ENCODE data around the gene PPP6C. TPM values are rescaled to one million over a fixed set of nuclear protein-coding genes. Genes with fewer than 3 reads are reported as not detected.
A peak's percentile ranks its signal among the peaks of the same experiment; 100 is the strongest.
"Not testable (repeated sequence)": the region's sequence is repeated elsewhere in the genome, so short reads cannot be mapped to it uniquely, and the experiment has no call there.

The PPP6C gene
- 15.1 and 16.5 TPM in 2 replicates for total RNA-seq

DNA sequence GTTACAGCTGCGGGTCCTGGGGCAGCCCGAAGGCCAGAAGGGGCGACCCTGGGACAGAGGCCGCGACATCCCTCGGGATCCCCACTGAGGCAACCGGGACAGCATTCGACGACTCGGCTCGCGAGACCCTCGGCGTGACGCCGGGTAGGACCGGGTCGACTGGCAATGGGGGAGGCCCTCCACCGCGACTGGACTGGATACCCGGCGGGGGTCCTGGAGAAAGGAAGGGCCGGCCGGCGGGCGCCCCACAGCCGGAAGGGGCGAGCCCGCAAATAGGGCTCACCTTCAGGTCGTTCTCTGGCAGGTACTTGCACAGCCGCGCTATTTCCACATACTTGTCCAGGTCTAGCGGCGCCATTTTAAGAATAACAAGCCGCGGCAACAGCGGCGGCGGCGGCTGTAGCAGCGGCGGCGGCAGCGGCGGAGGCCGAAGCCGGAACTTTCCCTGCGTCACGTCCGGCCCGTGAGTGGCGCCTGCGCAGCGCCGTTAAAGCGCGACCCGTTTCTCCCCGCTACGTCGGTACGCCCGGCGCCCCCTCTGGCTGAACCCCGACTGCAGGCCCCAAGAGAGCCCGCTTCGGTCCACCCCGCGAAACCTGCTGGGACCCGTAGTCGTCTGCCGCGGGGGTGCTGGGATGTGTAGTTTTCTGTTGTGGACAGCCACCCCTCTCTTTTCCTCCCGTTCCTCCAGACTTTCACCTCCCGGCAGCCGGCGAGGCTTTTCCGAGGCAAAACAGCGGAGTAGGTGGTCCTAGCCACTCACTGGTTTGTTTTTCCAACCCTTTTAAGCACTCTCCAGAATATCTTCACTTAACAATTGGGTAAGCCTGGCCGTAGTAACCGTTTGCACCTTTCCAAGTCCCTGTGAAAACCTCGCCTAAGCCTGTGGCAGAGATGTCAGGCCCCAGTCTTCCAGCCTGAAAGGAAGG, at the start of gene PPP6C:
TSS of gene PPP6C (minus strand) at position 443 of the 929 bp plus-strand sequence. CDS start at position 358, 85 bp downstream.
- peak; percentile 91 for DNase-seq (ENCODE audit: low read depth, low spot score)

DNA sequence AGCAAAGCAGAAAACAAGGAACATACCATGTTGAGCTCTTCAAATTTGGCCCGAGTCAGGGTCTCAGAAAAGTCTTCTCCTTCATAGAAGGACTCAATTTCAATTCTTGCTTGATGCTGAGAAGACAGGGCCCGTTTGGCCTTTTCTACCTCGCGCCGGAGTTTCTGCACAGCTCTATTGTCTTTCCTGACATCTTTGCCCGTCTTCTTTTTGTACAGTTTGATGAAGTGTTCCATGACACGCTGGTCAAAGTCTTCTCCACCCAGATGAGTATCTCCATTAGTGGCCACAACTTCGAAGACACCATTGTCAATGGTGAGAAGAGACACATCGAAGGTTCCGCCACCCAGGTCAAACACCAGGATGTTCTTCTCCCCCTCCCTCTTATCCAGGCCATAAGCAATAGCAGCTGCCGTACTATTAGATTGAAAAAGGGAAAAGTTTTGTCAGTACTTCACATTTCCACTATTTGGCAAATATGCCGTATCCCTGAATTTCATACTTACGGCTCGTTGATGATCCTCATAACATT, 49.4 kb upstream of the PPP6C start:
- no peak for DNase-seq (ENCODE audit: low read depth, low spot score)

DNA sequence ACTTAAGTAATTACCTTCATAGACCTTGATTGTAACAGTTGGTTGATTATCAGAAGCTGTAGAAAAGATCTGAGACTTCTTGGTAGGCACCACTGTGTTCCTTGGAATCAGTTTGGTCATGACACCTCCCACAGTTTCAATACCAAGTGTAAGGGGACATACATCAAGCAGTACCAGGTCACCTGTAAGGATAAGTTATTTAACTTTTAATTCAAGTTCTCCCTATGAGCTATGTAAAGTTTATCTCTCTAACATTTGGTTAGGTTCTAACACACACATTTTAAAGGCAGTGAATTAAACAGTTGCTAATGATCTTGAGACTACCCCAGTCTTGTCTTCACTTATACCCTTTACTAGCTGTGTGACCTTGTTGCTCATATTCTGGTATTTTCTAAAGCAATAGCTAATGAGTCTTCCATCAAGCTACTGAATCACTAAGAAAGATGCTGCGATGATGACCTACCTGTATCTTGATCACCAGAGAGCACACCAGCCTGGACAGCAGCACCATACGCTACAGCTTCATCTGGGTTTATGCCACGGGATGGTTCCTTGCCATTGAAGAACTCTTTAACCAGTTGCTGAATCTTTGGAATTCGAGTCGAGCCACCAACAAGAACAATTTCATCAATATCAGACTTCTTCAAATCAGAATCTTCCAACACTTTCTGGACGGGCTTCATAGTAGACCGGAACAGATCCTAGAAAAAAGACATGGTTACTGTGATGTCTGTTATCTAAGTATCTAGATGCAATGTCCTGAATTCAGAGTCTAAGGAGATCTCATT, 48.7 kb upstream of the PPP6C start:
- no peak for DNase-seq (ENCODE audit: low read depth, low spot score)

DNA sequence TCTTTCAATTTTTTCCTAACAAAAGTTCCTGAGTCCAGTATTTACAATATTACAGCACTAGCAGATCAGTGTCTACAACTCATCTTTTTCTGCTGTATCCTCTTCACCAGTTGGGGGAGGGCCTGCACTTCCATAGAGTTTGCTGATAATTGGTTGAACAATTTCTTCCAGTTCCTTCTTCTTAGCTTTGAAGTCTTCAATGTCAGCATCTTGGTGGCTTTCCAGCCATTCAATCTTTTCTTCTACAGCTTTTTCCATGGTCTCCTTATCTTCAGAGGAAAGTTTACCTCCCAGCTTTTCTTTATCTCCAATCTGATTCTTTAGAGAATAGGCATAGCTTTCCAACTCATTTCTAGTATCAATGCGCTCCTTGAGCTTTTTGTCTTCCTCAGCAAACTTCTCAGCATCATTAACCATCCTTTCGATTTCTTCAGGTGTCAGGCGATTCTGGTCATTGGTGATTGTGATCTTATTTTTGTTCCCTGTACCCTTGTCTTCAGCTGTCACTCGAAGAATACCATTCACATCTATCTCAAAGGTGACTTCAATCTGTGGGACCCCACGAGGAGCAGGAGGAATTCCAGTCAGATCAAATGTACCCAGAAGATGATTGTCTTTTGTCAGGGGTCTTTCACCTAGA, 47.0 kb upstream of the PPP6C start:
- DNase-seq (ENCODE audit: low read depth, low spot score): not testable (repeated sequence)

DNA sequence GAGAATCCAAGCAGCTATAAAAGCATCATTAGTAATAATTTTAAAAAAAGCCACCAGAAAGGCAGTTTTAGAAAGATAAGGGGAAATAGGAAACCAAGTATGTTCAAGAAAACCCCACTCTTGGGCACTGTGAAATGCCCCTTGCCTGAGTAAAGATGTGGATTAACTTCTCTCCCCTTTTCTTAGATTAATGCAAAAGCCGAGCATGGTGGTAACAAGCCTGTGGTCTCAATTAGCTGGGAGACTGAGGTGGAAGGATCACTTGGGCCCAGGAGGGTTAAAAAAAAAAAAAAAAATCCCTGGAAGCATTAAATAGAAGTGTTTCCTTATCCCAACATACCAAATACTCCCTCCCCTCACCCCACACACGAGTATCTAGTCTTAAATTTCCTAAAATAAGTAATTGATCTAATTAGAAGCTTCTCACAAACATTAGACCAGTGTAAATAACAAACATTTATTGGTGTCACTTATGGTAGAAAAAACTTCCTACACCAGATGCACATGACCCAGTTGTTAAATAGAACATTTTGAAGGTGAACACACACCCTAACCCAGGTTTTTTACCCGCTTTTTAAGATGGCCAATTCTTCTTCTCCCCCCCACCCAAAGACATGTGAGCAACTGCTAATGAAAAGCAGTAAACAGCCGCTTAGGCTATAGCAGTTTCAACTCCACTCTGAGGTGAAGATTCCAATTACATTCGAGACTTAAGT, 46.4 kb upstream of the PPP6C start:
- DNase-seq (ENCODE audit: low read depth, low spot score): no peak

DNA sequence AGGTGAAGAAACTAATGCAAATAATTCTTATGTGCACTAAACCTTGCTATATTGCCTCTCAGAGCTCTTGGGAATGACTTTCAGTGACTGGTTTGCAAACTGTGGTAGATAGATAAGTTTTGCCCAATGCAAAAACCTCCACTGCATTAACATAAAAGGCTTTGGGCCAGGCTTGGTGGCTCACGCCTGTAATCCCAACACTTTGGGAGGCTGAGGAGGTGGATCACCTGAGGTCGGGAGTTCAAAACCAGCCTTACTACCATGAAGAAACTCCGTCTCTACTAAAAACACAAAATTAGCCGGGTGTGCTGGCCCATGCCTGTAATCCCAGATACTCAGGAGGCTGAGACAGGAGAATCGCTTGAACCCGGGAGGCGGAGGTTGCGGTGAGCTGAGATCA, 44.5 kb upstream of the PPP6C start:
- not testable (repeated sequence) for DNase-seq (ENCODE audit: low read depth, low spot score)

DNA sequence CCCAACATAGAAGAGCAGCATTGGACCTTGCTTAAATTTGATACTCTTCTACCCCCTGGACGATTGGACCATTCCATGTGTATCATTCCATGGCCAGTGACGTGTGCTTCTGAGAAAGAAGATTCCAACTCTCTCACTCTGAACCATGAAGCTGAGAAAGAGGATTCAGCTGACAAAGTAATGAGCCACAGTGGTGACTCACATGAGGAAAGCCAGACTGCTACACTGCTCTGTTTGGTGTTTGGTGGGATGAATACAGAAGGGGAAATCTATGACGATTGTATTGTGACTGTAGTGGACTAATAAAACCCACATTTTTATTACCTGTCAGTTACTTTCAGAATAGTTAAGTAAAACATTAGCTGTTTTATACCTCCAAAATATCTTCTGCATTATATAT, 44.1 kb upstream of the PPP6C start:
- DNase-seq (ENCODE audit: low read depth, low spot score): peak; percentile 47

DNA sequence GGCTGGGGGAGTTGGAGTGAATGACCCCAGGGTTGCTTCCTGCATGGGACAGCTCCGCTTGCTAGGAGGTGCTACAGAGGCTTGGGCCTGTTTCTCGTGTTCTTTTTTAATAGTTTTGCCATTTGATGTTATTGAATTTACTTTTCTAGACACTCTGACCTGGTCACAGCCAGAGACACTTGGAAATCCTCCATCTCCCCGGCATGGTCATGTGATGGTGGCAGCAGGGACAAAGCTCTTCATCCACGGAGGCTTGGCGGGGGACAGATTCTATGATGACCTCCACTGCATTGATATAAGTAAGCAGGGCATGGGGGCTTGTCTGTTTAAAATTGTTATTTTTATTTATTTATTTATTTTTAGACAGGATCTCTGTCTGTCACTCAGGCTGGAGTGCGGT, 38.2 kb upstream of the PPP6C start:
- no peak for DNase-seq (ENCODE audit: low read depth, low spot score)

DNA sequence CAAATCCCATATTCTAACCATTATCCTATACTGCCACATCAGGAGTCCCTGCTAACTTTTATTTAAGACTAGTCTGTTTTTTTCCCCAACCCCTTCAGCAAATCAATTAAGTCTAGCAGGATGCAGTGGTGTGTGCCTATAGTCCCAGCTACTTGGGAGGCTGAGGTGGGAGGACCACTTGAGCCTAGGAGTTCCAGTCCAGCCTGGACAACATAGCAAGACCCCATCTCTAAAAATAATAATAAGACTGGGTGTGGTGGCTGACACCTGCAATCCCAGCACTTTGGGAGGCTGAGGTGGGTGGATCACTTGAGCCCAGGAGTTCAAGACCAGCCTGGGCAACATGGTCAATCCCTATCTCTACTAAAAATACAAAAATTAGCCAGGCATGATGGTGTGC, 35.3 kb upstream of the PPP6C start:
- not testable (repeated sequence) for DNase-seq (ENCODE audit: low read depth, low spot score)

DNA sequence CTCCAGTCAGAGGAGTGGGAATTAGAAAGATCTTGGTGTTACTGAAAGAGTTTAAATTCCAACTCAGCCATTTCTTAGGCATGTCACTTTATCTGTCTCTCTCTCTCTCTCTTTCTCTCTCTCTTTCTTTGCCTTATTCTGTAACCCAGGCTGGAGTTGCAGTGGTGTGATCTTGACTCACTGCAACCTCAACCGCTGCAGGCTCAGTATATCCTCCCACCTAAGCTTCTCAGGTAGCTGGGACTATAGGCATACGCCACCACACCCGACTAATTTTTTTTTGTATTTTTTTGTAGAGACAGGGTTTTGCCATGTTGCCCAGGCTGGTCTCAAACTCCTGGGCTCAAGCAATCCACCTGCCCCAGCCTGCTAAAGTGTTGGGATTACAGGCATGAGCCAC, 29.0 kb upstream of the PPP6C start:
- no peak for DNase-seq (ENCODE audit: low read depth, low spot score)

DNA sequence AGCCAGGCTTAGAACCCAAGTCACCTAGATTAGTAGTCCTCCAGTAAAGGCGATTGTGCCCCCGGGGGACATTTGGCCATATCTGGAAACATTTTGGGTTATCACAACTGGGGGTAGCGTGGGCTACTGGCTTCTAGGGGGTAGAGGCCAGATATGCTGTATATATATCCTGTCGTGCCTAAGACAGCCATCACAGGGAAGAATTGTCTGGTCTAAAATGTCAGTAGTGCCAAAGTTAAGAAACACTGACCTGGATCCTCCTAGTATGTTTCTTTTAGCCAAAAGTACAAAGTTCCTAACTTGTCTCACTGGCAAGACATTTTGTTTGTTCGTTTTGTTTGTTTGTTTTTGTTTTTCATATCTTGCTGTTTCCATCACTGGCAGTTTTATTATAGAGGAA, 24.6 kb upstream of the PPP6C start:
- DNase-seq (ENCODE audit: low read depth, low spot score): no peak

DNA sequence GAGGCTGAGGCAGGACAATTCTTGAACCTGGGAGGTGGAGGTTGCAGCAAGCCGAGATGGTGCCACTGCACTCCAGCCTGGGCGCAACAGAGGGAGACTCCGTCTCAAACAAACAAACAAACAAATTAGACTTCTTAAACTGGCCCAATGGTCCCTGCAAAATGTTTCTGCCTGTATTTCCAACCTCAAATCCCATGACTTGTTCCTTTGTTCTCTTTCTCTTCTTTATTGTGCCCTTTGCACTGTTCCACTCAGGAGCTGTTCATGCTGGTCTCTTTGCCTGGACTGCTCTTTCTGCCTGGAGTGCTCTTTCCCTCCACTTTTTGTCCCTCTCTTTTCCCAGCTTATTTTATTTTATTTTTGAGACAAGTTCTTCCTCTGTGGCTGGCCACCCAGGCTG, 14.9 kb upstream of the PPP6C start:
- no peak for DNase-seq (ENCODE audit: low read depth, low spot score)

DNA sequence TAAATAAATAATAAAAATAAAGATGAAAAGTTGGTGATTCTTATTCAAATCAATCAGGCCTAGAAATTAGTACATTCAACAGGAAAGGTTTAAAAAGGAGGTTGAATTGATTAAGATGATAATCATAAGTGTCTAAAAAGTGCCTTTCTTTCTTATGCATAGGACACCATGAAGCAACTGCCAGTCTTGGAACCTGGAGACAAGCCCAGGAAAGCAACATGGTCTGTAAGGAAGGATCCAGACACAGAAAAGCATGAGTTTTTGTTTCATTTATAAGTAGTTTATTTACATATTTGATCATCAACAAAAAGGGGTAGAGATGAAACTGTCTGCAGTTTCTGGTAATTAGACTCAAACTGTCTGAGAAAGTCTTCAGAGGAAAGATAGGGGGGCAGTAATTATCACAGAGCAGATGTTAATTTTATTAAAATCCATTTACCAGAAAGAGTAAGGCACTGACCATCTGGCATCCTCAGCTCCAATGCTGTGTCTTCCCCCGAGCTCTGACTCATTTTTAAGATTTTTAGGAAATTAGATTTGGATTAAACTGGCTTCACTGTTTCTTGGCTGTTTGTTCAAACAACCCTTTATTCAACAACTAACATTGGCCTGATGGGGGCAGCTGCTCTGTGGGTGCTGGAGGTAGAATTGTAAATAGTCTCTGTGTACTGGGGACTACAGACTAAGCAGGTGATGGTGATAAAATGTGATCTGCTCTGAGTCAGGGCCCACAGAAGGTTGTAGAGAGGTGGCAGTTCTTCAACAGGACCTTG, 13.4 kb upstream of the PPP6C start:
- no peak for DNase-seq (ENCODE audit: low read depth, low spot score)

DNA sequence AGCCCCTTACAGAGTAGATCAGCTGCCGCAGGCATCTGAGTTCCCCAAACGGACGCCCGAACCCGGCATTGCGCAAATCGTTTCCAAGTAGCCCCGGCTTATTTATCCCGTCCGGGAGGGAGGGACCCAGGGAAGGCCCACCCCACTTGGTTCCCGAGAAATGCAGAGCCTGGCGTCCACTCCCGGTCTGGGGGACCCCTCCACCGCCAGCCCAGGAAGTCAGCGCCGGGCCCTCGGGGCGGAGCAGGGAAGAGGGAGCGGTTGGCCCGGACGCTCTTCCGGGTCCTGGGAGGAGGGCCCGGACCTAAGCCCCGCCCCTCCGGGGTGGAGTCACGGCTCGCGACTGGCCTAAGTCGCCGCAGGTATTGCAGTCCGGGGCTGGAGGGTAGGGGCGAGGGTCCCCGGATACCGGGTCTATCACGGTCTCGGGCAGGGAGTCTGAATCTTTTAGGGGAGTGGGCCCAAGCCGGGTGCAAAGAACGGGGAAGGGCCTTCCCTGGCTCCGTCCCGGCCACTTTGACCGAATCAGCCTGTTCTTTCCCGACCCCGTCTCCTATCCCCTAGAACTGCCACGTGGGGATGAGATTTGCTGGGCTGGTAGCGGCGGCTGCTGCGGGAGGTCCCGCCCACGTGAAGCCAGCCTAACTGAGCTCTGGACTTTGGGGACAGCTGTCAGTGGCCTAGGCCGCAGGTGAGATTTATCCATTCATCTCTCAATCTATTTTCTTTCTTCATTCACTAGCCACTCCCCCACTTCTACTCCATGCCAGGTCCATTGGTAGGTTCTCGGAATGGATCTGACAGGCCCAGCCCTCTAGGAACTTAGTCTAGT, 10.8 kb upstream of the PPP6C start, which contains the start of gene RABEPK:
TSS of gene RABEPK (plus strand) at position 327 of the 832 bp plus-strand sequence. CDS start 2,472 bp downstream, outside the sequence.
- peak; percentile 76 for DNase-seq (ENCODE audit: low read depth, low spot score)

DNA sequence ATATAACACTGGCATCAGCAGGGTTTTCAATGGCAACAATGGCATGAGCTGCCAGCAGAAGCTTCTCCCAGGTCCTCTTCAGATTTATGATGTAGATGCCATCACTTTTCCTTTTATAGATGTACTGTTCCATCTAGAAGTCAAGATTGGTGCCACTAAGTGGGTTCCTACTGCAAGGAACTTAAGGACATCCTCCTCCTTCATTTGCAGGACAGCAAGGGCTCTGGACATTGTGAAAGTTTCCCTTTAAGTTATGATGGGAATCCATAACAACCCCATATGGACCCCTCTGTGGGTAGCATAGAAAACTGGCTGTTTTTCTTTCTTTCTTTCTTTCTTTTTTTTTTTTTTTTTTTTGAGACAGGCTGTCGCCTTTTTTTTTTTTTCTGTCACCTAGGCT, 6.0 kb upstream of the PPP6C start:
- not testable (repeated sequence) for DNase-seq (ENCODE audit: low read depth, low spot score)

DNA sequence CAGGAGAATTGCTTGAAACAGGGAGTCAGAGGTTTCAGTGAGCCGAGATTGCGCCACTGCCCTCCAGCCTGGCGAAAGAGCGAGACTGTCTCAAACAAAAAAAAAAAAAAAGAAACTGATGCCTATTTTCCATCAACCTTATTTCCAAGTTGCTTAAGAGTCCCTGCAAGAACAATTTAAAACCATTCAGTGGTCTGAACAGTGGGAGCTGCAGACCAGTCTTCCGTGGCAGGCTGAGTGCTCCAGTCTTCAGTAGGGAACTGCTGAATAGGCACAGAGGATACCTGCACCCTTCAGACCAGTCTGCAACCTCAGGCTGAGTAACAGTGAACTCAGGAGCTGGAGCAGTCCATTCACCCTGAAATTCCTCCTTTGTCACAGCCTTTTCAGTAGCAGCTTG, 4.9 kb upstream of the PPP6C start:
- not testable (repeated sequence) for DNase-seq (ENCODE audit: low read depth, low spot score)

DNA sequence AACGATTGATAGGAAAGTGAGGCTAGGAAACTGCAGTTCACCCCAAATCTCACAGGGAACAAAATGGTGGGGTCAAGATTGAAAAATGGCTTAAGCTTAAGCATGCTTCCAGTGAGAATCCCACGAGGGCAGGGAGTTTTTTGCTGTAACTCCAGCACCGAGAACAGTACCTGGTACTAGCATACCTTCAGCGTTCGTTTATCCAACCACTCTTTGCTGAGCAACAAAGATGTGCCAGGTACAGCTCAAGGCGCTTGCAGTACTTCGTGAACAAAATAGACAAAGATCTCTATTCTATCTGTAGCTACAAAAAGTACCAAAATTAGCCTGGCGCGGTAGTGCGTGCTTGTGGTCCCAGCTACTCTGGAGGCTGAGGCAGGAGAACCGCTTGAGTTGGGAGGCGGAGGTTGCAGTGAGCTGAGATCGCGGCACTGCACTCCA, 778 bp upstream of the PPP6C start:
- DNase-seq (ENCODE audit: low read depth, low spot score): no peak

DNA sequence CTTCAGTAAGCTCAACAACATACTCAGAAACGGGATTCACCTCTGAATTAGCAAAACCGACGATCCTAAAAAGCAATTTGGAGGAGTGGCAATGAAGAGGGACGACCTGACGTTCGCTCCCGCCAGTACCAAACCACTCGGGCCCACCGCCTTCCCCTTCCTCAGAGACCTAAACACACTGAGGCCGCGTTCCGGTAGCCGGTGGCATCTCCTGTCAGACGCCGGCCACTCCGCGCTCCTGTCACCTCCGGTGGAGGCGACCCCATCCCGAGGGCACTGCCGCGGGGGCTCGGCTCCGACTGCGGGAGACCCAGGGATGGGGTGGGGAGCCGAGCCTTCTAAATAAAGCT, 617 bp downstream of the PPP6C start:
- no peak for DNase-seq (ENCODE audit: low read depth, low spot score)

DNA sequence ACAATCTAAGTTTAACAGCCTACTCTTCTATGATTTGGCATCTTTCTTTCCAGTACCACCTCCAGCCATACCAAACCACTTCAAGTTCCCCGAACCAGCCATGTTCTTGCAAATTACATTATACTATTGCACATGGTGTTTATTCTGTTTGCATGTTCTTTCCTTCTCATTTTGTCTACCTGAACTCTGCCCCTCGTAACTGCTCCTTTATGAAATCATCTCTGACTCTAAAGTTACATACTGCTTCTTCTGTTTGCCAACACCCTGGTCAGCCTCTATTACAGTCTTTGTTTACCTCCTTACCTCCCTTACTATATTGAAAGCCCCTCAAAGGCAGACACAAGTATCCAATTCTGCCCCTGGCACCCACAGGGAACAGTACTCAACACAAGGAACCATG, 6.0 kb downstream of the PPP6C start:
- no peak for DNase-seq (ENCODE audit: low read depth, low spot score)
